Fibroblast of upper back skin (primary cell): ENCODE measurements around the gene ASB11.
A peak's percentile ranks its signal among the peaks of the same experiment; 100 is the strongest.
"Not testable (repeated sequence)": the region's sequence is repeated elsewhere in the genome, so short reads cannot be mapped to it uniquely, and the experiment has no call there.

Experiments used
- DNase-seq: peaks from one replicate; pipeline ENCODE4 v3.0.0-alpha.2; 2013

Gene ASB11

GRCh38 chrX:15301924-15302323 is 13.5 kb downstream of the ASB11 start:
- DNase-seq = no peak

GRCh38 chrX:15299941-15300851 is 15.2 kb downstream of the ASB11 start:
- DNase-seq = no peak

- no peak for DNase-seq
Observed at GRCh38 chrX:15298780-15299179, 16.7 kb downstream of the ASB11 start.

- DNase-seq = no peak
Observed at GRCh38 chrX:15298201-15298600, 17.2 kb downstream of the ASB11 start.

- no peak for DNase-seq
Observed at GRCh38 chrX:15293451-15293850, 22.0 kb downstream of the ASB11 start.

GRCh38 chrX:15292861-15293260 is 22.6 kb downstream of the ASB11 start:
- DNase-seq = no peak

GRCh38 chrX:15277604-15278003 is 37.8 kb downstream of the ASB11 start:
- no peak for DNase-seq

- no peak for DNase-seq
Observed at GRCh38 chrX:15274946-15275345, 40.5 kb downstream of the ASB11 start.

- DNase-seq = not testable (repeated sequence)
Observed at GRCh38 chrX:15273275-15273674, 42.2 kb downstream of the ASB11 start.

- no peak for DNase-seq
Observed at GRCh38 chrX:15271757-15272156, 43.7 kb downstream of the ASB11 start.

- DNase-seq = peak; percentile 60
Observed at GRCh38 chrX:15269618-15270521, 45.6 kb downstream of the ASB11 start, which contains the start of gene ASB9. TSS of gene ASB9 (minus strand) at chrX:15270083. CDS start at chrX:15269874, 209 bp downstream.

GRCh38 chrX:15269120-15269519 is 46.3 kb downstream of the ASB11 start:
- no peak for DNase-seq

- DNase-seq = no peak
Observed at GRCh38 chrX:15254852-15255251, 60.6 kb downstream of the ASB11 start.

GRCh38 chrX:15245896-15246295 is 69.5 kb downstream of the ASB11 start:
- no peak for DNase-seq

GRCh38 chrX:15244421-15244820 is 71.0 kb downstream of the ASB11 start:
- DNase-seq = no peak

- peak; percentile 48 for DNase-seq
Observed at GRCh38 chrX:15242899-15243555, 72.4 kb downstream of the ASB11 start.

- no peak for DNase-seq
Observed at GRCh38 chrX:15241301-15241700, 74.1 kb downstream of the ASB11 start.

GRCh38 chrX:15240414-15240813 is 75.0 kb downstream of the ASB11 start:
- DNase-seq = no peak

GRCh38 chrX:15236146-15236545 is 79.3 kb downstream of the ASB11 start:
- no peak for DNase-seq

GRCh38 chrX:15235001-15235400 is 80.4 kb downstream of the ASB11 start:
- no peak for DNase-seq

GRCh38 chrX:15233416-15234015 is 81.9 kb downstream of the ASB11 start:
- no peak for DNase-seq
